Panc1 (cell line): Measurements from ENCODE around the gene B3GLCT.

Experiments
- POLR2AphosphoS5 ChIP-seq: IDR thresholded peaks from 2 replicates; pipeline ENCODE4 v1.6.1; 2012; ENCODE audit warnings: mild to moderate bottlenecking, low read depth, low read length, moderate library complexity
- TCF7L2 ChIP-seq: IDR thresholded peaks from 2 replicates; pipeline ENCODE4 v1.6.1; 2011; ENCODE audit warnings: mild to moderate bottlenecking, low read depth, low read length, inconsistent platforms

- TF ChIP-seq TCF7L2 (no peak), POLR2AphosphoS5 (no peak)
These were observed 167.6 kb downstream of the B3GLCT start for GRCh38 chr13:31367410-31367809.
